Stimulated activated CD4-positive, alpha-beta T cell treated with anti-CD3 and anti-CD28 coated beads, Interleukin-15, amount 100 ng/mL, for 24 hours (primary cell): Measurements from ENCODE around the gene NCKAP1.
"Not testable (repeated sequence)": the region's sequence is repeated elsewhere in the genome, so short reads cannot be mapped to it uniquely, and the experiment has no call there.

Experiments
- DNase-seq: peaks from one replicate; pipeline ENCODE4 v3.0.0-alpha.2; 2020

The NCKAP1 gene

GRCh38 chr2:182999348-183000028 is 38.8 kb downstream of the NCKAP1 start:
- DNase-seq = no peak

- no peak for DNase-seq
These were observed 43.9 kb downstream of the NCKAP1 start for GRCh38 chr2:182994228-182994912.

GRCh38 chr2:182982941-182983340 is 55.3 kb downstream of the NCKAP1 start:
- no peak for DNase-seq

- not testable (repeated sequence) for DNase-seq
These were observed 56.8 kb downstream of the NCKAP1 start for GRCh38 chr2:182981475-182981874.

- DNase-seq = no peak
These were observed 57.6 kb downstream of the NCKAP1 start for GRCh38 chr2:182980652-182981051.

GRCh38 chr2:182980115-182980514 is 58.1 kb downstream of the NCKAP1 start:
- DNase-seq = no peak

- DNase-seq = no peak
These were observed 60.8 kb downstream of the NCKAP1 start for GRCh38 chr2:182977463-182977862.

GRCh38 chr2:182973441-182974352 is 64.6 kb downstream of the NCKAP1 start:
- DNase-seq = no peak

- DNase-seq = no peak
These were observed 65.7 kb downstream of the NCKAP1 start for GRCh38 chr2:182972548-182972942.

- no peak for DNase-seq
These were observed 66.3 kb downstream of the NCKAP1 start for GRCh38 chr2:182971820-182972547.

- no peak for DNase-seq
These were observed 67.8 kb downstream of the NCKAP1 start for GRCh38 chr2:182970486-182970885.

- DNase-seq = no peak
These were observed 69.8 kb downstream of the NCKAP1 start for GRCh38 chr2:182968493-182968892.

- not testable (repeated sequence) for DNase-seq
These were observed 71.9 kb downstream of the NCKAP1 start for GRCh38 chr2:182966356-182966755.

- no peak for DNase-seq
These were observed 75.6 kb downstream of the NCKAP1 start for GRCh38 chr2:182962641-182963040.

GRCh38 chr2:182960869-182961268 is 77.4 kb downstream of the NCKAP1 start:
- DNase-seq = not testable (repeated sequence)

- no peak for DNase-seq
These were observed 83.5 kb downstream of the NCKAP1 start for GRCh38 chr2:182954789-182955188.

GRCh38 chr2:182952741-182953450 is 85.4 kb downstream of the NCKAP1 start:
- no peak for DNase-seq

- DNase-seq = no peak
These were observed 86.2 kb downstream of the NCKAP1 start for GRCh38 chr2:182951948-182952663.

GRCh38 chr2:182950546-182950945 is 87.7 kb downstream of the NCKAP1 start:
- no peak for DNase-seq

- no peak for DNase-seq
These were observed 88.6 kb downstream of the NCKAP1 start for GRCh38 chr2:182949572-182950189.

GRCh38 chr2:182949052-182949451 is 89.2 kb downstream of the NCKAP1 start:
- no peak for DNase-seq
